Omental fat pad (tissue), 4 donors: Measurements from ENCODE around the gene PNRC1. TPM values are rescaled to one million over a fixed set of nuclear protein-coding genes. Genes with fewer than 3 reads are reported as not detected.

Experiments used
- ATAC-seq: fragments of 150-250 bp; one replicate; pipeline ENCODE4 v1.9.1; 2016; ENCODE audit warnings: mild to moderate bottlenecking, moderate library complexity; ENCODE audit not compliant: low FRiP score
- DNase-seq: peaks from one replicate; pipeline ENCODE4 v3.0.0-alpha.2; 2019; ENCODE audit warnings: low spot score
- total RNA-seq, 4 donors: library from RNA; depleted of rRNA; stranded (reverse); fragments of >200 nt; gene quantifications; one replicate each; pipeline ENCODE4 v1.1.0, GENCODE V29; 2016
- TF ChIP-seq, protein P1 (sequence below), 3 donors: fragments of 450-650 bp; IDR thresholded peaks; one replicate each; pipeline ENCODE4 v1.5.1; 2016 to 2017; ENCODE audit warnings: antibody characterized with exemption in 3 of 3, mild to moderate bottlenecking in 3 of 3, moderate library complexity in 2 of 3

Gene PNRC1
- total RNA-seq, 4 donors from 2014 or later, result 179 to 395 (median 279) TPM

- ATAC-seq (no peak), DNase-seq (no peak)
- TF ChIP-seq, protein P1, sequence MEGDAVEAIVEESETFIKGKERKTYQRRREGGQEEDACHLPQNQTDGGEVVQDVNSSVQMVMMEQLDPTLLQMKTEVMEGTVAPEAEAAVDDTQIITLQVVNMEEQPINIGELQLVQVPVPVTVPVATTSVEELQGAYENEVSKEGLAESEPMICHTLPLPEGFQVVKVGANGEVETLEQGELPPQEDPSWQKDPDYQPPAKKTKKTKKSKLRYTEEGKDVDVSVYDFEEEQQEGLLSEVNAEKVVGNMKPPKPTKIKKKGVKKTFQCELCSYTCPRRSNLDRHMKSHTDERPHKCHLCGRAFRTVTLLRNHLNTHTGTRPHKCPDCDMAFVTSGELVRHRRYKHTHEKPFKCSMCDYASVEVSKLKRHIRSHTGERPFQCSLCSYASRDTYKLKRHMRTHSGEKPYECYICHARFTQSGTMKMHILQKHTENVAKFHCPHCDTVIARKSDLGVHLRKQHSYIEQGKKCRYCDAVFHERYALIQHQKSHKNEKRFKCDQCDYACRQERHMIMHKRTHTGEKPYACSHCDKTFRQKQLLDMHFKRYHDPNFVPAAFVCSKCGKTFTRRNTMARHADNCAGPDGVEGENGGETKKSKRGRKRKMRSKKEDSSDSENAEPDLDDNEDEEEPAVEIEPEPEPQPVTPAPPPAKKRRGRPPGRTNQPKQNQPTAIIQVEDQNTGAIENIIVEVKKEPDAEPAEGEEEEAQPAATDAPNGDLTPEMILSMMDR (IDR thresholded peaks at IDR 0.05), result no peak
Measured at GRCh38 chr6:89098461-89098860, 17.9 kb downstream of the PNRC1 start.

- TF ChIP-seq, protein P1 (IDR thresholded peaks at IDR 0.05), result no peak
- no peak for ATAC-seq
- no peak for DNase-seq
Measured at GRCh38 chr6:89100114-89100513, 19.6 kb downstream of the PNRC1 start.

DNA sequence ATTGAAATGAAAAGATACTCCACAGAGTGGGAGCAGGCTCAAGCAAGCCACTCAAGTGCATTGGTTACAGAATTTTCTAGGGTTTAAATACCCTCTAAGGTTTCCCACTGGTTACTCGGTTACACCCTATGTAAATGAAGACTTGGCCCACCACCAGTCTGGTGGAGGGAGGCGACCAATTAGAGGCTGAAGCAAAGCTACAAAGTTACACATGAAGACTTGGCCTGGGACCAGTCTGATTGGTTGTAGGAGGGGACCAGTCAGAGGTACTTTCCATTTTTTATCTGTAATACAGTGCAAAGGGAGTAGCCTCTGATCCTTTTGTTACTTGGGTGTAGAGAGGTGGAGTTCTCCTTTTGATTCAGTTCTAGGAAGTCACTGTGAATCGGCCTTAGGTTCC, 29.7 kb downstream of the PNRC1 start:
- DNase-seq (no peak), ATAC-seq (no peak)
- TF ChIP-seq, protein P1 (IDR thresholded peaks at IDR 0.05), result no peak

GRCh38 chr6:89111933-89112332, 31.4 kb downstream of the PNRC1 start:
- no peak for ATAC-seq
- TF ChIP-seq, protein P1 (IDR thresholded peaks at IDR 0.05), result no peak
- no peak for DNase-seq

- ATAC-seq, result no peak
- TF ChIP-seq, protein P1 (IDR thresholded peaks at IDR 0.05), result no peak
Measured at GRCh38 chr6:89116702-89117101, 36.2 kb downstream of the PNRC1 start.

DNA sequence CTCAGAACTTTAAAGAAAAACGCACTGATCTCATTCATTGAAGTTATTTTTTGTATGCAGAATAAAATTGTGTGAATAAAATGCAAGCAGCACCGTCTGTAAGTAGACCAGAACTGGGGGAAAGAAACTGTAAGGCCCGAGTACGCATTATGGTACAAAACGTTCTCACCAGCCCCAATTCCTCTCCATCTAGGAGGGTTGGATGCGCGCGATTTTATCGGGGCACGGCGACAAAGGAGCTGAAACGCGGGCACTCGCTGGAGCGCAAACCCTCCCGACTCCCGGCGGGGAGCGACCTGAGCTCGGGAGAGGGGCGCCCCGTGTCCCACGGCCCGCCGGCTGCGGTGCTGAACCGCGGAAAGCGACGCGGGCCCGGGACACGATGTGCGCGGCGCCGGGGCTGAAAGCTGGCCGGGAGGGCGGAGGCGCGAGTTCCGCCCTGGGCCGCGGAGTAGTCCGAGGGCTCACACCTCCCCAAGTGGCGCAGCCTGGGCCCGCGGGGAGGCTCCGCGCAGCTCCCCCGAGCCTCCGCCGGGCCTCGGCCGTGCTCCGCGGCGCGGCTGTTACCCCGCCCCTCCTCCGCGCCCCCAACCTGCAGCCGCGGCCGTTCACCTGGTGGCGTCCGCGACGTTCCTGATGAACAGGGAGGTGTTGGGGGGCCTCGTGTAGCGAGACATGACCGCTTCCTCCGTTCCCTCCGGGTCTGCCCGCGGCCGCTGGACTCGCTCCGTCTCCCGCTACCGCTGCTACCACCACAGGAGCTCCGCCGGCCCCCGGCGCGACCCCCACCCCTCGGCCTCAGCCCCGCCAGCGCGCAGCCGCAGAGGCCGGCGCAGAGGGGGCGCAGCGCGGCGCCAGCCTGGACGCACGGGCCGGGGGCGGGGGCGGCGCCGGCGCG, 36.9 kb downstream of the PNRC1 start, which contains the start of gene SRSF12:
SRSF12 (minus strand) TSS at position 861 of the 898 bp plus-strand sequence; CDS start at position 677, 184 bp downstream.
- TF ChIP-seq, protein P1 (IDR thresholded peaks at IDR 0.05), result no peak
- DNase-seq (no peak), ATAC-seq (peak; percentile 82)

More at GRCh38 chr6:89116702-89117101, 36.2 kb downstream of the PNRC1 start:
- DNase-seq, result no peak

GRCh38 chr6:89118931-89119330, 38.4 kb downstream of the PNRC1 start:
- TF ChIP-seq, protein P1 (IDR thresholded peaks at IDR 0.05), result no peak
- no peak for DNase-seq

More at GRCh38 chr6:89118931-89119330, 38.4 kb downstream of the PNRC1 start:
- no peak for ATAC-seq
